ENCODE results near the gene MRPS10. TPM values are rescaled to one million over a fixed set of nuclear protein-coding genes. Genes with fewer than 3 reads are reported as not detected.
"Not testable (repeated sequence)": the region's sequence is repeated elsewhere in the genome, so short reads cannot be mapped to it uniquely, and the experiment has no call there.

Gene MRPS10
- total and polyA plus RNA-seq, 2 donors: 24.1 to 46.4 TPM

DNA sequence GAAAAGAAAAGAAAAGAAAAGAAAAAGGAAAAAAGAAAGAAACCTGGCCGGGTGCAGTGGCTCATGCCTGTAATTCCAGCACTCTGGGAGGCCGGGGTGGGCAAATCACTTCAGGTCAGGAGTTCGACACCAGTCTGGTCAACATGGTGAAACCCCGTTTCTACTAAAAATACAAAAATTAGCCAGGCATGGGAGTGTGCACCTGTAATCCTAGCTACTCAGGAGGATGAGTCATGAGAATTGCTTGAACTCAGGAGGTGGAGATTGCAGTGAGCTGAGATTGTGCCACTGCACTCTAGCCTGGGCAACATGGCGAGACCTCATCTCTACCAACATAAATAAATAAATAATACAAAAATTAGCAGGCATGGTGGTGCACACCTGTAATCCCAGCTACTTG lies 25.3 kb downstream of the MRPS10 start:
- DNase-seq (ENCODE audit: extremely low spot score); H3K4me1 ChIP-seq (ENCODE audit: insufficient read depth); H3K36me3 ChIP-seq (ENCODE audit: insufficient read depth); H3K27ac ChIP-seq (ENCODE audit: low read depth); H3K4me3 ChIP-seq (ENCODE audit: low read depth, low read length): not testable (repeated sequence)
- 96% methylated on average over 5 of the region's 5 CpGs for WGBS

DNA sequence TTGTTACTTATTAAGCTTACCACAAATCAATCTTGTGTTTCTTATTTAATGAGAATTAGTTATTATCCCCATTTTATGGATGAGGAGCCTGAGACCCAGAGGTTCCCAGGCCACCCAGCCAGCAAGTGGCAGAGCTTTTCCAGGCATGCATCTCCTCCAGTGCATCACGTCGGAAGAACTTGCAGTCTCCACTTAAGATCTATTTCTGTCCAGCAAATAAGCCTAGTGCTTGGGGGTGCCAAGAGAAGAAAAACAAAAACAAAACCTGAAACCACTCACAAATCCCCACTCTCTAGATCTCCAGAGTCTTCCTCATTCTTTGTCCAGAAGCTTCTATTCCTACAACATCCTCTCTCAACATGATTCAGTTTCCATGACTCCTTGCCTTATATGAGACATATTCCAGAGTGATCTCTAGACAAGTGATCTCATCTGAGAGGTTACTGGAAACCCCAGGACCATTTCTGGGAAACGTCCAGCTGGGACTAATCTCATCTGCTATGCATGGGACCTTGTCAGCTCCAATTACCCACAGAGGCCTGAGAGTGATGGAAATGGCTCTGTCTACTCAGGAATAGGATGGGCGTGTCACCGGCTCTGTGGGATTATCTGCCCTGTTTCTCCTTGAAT lies 27.0 kb downstream of the MRPS10 start:
- Histone ChIP-seq H3K4me1 (ENCODE audit: insufficient read depth) (no peaks in the 10 kb centered on the region), H3K4me3 (ENCODE audit: low read depth, low read length) (no peak overlapping the region), H3K27ac (ENCODE audit: low read depth) (no peak overlapping the region), H3K36me3 (ENCODE audit: insufficient read depth) (no peaks in the 10 kb centered on the region)
- no peak for DNase-seq (ENCODE audit: extremely low spot score)
- 67% methylated on average over 5 of the region's 5 CpGs for WGBS

DNA sequence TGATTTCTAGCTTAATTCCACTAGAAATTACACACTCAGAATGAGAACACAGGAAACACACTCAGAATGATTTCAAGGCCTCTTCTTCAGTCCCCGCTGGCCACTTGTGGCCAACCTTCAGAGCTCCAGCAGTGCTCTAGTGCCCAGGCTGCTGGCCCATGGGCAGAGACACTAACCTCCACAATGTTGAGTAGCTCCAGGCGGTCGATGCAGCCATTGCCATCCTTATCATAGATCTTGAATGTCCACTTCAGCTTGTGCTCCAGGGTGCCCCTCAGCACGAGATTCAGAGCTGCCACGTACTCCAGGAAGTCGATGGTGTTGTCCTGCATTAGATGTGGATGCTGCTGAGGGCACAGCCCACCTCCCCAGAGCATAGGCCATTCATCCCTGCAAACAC lies 29.3 kb downstream of the MRPS10 start:
- Histone ChIP-seq H3K27ac (ENCODE audit: low read depth) (no peak overlapping the region), H3K36me3 (ENCODE audit: insufficient read depth) (no peaks in the 10 kb centered on the region), H3K4me1 (ENCODE audit: insufficient read depth) (no peaks in the 10 kb centered on the region), H3K4me3 (ENCODE audit: low read depth, low read length) (no peak overlapping the region)
- DNase-seq (ENCODE audit: extremely low spot score): no peak
- 88% methylated on average over 6 of the region's 6 CpGs for WGBS

DNA sequence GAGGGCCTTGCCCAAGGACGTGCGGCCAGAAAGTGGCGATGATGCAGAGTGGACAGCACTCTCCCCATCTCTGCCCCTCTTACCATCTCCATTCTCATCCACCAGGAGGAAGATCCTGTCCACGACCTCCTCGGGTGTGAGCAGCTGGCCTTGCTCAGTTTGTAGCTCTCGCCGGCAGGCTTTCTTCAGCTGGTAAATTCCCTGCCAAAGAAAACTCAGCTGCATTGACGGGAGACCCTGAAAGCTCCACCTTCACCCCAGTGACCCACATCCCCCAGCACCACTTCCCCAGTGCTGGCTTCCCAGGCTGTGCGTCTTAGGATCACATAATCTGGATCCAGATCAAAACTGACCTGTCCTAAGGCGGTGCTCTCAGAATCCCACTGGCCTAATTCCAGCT lies 32.1 kb downstream of the MRPS10 start:
- DNase-seq (ENCODE audit: extremely low spot score): no peak
- no peak overlapping the region for H3K27ac ChIP-seq (ENCODE audit: low read depth)
- no peaks in the 10 kb centered on the region for H3K36me3 ChIP-seq (ENCODE audit: insufficient read depth)
- no peaks in the 10 kb centered on the region for H3K4me1 ChIP-seq (ENCODE audit: insufficient read depth)
- H3K4me3 ChIP-seq (ENCODE audit: low read depth, low read length): no peak overlapping the region
- 50% methylated on average over 10 of the region's 10 CpGs for WGBS

DNA sequence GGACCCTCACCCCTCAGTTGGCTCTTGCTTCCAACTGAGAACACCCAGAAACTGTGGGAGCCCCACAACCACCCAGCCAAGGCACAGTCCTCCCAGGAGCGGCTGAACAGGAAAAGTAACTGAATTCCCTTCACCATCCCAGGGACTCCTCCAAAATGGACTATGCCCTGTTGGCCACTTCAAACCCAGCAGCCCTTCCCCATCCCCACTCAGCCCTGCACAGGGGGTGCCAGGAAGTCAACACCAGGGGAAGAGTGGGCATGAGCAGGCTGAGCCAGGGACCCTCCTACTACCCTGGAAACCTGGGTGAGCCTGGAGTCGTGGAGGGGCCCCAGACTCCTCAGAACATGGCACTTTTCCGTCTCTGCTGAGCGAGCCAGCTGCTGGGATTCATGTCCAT lies 33.2 kb downstream of the MRPS10 start:
- H3K27ac ChIP-seq (ENCODE audit: low read depth): no peak overlapping the region
- no peak for DNase-seq (ENCODE audit: extremely low spot score)
- H3K4me1 ChIP-seq (ENCODE audit: insufficient read depth): no peaks in the 10 kb centered on the region
- H3K4me3 ChIP-seq (ENCODE audit: low read depth, low read length): no peak overlapping the region
- no peaks in the 10 kb centered on the region for H3K36me3 ChIP-seq (ENCODE audit: insufficient read depth)
- 93% methylated on average over 4 of the region's 4 CpGs for WGBS

DNA sequence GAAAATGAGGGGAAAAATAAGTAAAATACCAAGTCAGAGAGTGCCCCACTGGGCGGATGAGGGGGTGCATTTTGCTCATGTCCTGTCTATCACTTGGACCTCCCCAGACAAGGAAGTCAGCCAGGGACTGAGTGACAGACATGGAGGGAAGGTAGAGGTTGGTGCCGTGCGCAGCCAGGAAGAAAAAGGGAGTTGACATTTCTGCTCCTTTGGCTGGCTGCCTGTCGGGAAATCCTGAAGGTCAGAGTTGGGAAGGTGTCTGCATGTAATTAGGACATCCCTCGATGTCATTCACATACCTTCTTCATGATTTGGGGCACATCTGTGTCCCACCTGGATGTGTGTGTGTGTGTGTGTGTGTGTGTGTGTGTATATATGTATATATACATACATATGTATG lies 35.6 kb downstream of the MRPS10 start:
- Histone ChIP-seq H3K4me3 (ENCODE audit: low read depth, low read length) (no peak overlapping the region), H3K36me3 (ENCODE audit: insufficient read depth) (no peaks in the 10 kb centered on the region), H3K4me1 (ENCODE audit: insufficient read depth) (no peaks in the 10 kb centered on the region), H3K27ac (ENCODE audit: low read depth) (no peak overlapping the region)
- DNase-seq (ENCODE audit: extremely low spot score): no peak
- 75% methylated on average over 5 of the region's 5 CpGs for WGBS

DNA sequence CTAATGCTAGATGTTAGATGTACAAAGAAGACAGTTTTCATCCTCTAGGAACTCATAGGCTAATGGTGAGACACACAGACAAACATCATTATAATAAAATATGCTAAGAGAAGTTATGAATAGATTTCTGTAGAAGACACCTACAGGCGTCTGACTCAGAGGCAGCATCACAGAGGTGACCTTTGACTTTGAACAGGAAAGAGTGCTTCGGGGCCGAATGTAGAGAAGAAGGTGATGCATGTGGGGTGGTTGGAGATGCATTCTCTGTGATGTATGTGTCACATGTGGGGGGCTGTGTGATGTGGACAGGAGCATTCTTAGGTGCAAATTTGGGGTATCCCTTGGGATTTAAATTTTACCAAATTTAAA lies 37.7 kb downstream of the MRPS10 start:
- DNase-seq (ENCODE audit: extremely low spot score): no peak
- Histone ChIP-seq H3K27ac (ENCODE audit: low read depth) (no peak overlapping the region), H3K4me3 (ENCODE audit: low read depth, low read length) (no peak overlapping the region), H3K36me3 (ENCODE audit: insufficient read depth) (no peaks in the 10 kb centered on the region), H3K4me1 (ENCODE audit: insufficient read depth) (no peaks in the 10 kb centered on the region)
- 85% methylated on average over 3 of the region's 3 CpGs for WGBS

DNA sequence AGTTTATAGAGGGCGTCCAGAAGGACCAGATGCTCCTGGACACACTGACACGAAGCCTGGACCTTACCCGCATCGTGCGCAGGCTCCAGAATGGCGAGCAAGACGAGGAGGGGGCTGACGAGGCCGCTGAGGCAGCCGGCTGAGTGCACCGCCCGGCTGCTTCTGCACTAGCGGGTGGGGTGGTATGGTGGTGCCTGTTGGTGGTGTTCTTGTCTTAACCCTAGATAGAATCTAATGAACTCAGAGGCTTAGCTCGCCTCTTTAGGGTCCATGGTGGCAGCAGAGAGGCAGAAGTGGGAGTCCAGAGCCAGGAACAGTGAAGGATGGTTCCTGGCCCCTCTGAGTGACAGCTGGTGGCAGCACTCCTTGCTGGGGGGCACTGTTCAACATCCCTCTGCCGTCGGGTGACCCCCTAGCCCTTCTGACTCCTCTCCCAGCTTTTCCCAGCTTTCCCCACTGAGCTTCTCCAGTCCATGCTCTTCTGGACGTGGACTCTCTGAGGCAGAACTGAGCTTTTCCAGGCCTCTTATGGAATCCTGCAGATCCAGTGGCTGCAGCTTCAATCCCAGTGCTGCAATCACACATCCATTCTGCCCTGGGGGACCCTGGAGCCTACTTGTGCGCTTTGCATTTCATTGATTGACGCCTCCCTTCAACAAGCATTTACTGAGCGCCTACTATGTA lies 38.3 kb downstream of the MRPS10 start:
- 87% methylated on average over 20 of the region's 20 CpGs for WGBS
- no peaks in the 10 kb centered on the region for H3K4me1 ChIP-seq (ENCODE audit: insufficient read depth)
- DNase-seq (ENCODE audit: extremely low spot score): no peak
- H3K36me3 ChIP-seq (ENCODE audit: insufficient read depth): no peaks in the 10 kb centered on the region
- H3K4me3 ChIP-seq (ENCODE audit: low read depth, low read length): no peak overlapping the region
- no peak overlapping the region for H3K27ac ChIP-seq (ENCODE audit: low read depth)

DNA sequence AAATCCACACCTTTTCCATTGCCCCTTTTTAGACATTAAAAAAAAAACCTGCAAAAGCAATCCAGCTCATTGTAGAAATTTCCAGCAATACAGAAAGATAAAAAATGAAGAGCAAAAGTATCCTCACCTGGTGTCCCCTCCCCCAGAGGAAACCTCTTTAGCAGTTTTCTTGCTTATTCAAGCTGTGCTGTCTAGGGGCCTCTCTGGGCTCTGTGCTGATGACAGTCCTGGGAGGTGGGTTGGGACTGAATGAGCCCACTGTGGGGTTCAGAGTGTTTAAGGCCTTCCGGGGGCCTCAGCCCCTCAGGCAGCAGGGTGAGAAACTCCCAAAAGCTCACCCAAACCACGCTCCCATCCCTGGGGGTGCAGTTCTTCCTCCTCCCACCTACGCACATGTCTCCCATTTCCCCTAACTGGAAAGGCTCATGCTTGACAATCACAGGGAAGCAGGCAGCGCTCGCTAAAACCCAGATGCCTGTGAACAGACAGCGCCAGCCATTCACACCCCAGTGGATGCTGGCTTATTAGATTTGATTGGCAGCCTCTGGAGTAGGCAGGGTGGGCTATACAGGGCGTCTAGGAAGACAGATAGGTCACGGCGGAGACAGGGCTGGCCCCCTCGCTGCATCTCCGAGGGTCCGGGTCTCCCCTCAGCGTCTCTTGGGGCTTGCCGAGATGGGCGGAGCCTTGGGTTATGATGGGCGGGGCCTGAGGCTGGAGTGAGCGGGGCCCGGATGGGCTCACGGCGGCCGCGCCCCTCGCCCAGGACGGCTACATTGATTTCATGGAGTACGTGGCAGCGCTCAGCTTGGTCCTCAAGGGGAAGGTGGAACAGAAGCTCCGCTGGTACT lies 39.9 kb downstream of the MRPS10 start:
- no peak for DNase-seq (ENCODE audit: extremely low spot score)
- 15% methylated on average over 27 of the region's 27 CpGs for WGBS
- Histone ChIP-seq H3K36me3 (ENCODE audit: insufficient read depth) (no peaks in the 10 kb centered on the region), H3K4me1 (ENCODE audit: insufficient read depth) (no peaks in the 10 kb centered on the region), H3K4me3 (ENCODE audit: low read depth, low read length) (no peak overlapping the region), H3K27ac (ENCODE audit: low read depth) (no peak overlapping the region)

DNA sequence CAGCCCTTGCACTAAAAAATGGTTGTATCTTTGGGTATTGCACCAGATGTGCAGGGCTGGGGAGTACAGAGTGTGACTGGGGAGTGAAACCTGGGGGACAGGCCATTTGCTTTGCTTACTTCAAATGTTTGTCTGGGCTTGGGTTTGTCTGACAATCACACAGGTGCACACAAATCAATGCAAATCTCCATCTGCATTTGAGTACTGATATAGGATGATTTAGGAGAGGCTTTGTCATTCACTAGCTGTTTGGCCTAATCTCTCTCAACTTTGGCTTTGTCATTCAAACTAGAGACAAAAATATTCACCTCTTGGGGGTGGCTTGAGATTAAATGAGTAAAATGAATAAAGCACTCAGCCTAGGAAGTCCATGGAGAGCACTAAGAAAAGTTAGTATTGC lies 40.7 kb downstream of the MRPS10 start:
- no peak overlapping the region for H3K27ac ChIP-seq (ENCODE audit: low read depth)
- H3K36me3 ChIP-seq (ENCODE audit: insufficient read depth): no peaks in the 10 kb centered on the region
- no peak for DNase-seq (ENCODE audit: extremely low spot score)
- no peak overlapping the region for H3K4me3 ChIP-seq (ENCODE audit: low read depth, low read length)
- no peaks in the 10 kb centered on the region for H3K4me1 ChIP-seq (ENCODE audit: insufficient read depth)

DNA sequence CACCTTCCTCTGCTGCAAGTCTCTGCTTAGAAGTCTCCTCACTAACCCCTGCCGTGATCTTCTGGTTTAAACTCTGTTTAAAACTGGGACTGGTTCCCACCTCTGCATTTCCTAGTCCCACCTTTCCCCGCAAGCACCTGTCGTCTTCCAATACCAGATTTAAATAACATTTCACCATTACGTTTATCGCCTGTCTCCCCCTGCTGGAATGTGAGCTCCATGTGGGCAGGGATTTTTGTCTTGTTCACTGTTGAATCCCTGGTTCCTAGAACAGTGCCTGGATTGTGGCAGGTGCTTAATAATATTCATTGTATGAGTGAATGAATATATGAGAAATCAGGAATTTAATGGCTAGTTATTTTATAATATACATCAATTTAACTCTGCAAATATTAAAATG lies 41.8 kb downstream of the MRPS10 start:
- H3K36me3 ChIP-seq (ENCODE audit: insufficient read depth): no peaks in the 10 kb centered on the region
- no peaks in the 10 kb centered on the region for H3K4me1 ChIP-seq (ENCODE audit: insufficient read depth)
- H3K4me3 ChIP-seq (ENCODE audit: low read depth, low read length): no peak overlapping the region
- WGBS: 66% methylated on average over 5 of the region's 5 CpGs
- no peak overlapping the region for H3K27ac ChIP-seq (ENCODE audit: low read depth)
- no peak for DNase-seq (ENCODE audit: extremely low spot score)

DNA sequence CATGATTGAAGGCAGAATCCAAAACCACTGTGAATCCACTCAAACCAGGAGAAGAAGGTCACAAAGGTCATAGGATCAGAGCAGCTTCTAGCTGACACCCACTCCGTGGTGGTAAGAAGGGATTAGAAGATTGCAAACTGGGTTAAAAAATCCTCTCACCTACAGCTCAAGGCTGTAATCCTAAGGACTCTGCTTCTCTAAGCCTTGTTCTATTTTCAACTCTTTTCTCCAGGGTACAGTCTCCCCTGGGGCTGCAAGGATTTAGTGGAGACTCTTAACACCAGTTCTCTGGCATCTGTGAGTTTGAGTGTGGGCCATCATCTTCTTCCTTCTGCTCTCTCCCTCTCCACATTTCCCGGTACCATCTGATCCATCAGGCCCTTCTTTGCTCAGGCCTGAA lies 44.6 kb downstream of the MRPS10 start, which contains the start of gene GUCA1A:
GUCA1A (plus strand) TSS at position 264 of the 400 bp plus-strand sequence. CDS start 250 bp downstream, outside the sequence.
- H3K27ac ChIP-seq (ENCODE audit: low read depth): no peak within 1 kb of the TSS
- no peak for DNase-seq (ENCODE audit: extremely low spot score)
- no peaks in the 10 kb centered on the region for H3K36me3 ChIP-seq (ENCODE audit: insufficient read depth)
- 89% methylated on average over 2 of the region's 2 CpGs for WGBS
- no peaks in the 10 kb centered on the region for H3K4me1 ChIP-seq (ENCODE audit: insufficient read depth)
- H3K4me3 ChIP-seq (ENCODE audit: low read depth, low read length): no peak within 1 kb of the TSS

DNA sequence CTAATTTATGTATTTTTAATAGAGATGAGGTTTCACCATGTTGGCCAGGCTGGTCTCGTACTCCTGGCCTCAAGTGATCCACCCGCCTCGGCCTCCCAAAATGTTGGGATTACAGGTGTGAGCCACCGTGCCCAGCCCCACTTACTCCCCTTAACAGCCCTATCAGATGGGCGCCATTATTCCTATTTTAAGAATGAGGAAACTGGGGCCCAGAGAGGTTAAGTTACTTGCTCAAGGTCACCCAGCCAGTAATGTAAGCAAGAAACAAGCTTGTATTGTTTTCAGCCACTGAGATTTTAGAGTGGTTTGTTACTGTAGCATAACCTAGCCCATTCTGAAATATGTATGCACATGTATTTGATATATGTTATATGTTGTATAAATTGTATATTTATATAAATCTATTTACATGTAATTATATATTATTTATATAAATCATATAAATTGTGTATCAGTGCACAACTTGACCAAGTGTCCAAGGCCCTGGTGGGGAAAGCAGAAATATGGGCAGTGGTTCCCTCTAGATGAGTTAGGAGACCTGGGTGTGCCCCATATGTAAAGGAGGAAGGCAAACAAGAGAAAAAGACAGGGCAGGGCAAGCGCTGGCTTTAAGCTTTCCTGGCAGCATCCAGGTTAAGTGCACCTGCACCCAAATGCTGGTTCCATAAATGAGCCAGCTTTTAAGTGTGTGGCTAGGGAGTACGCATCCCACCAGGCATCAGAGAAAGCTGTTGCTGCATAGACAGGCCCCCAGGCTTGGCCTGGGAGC lies 45.7 kb downstream of the MRPS10 start:
- 93% methylated on average over 7 of the region's 7 CpGs for WGBS
- Histone ChIP-seq H3K4me3 (ENCODE audit: low read depth, low read length) (no peak overlapping the region), H3K36me3 (ENCODE audit: insufficient read depth) (no peaks in the 10 kb centered on the region), H3K27ac (ENCODE audit: low read depth) (no peak overlapping the region), H3K4me1 (ENCODE audit: insufficient read depth) (no peaks in the 10 kb centered on the region)
- DNase-seq (ENCODE audit: extremely low spot score): no peak
